HS-5 (cell line): Measurements from ENCODE around the gene KIF13A.
"Not testable (repeated sequence)": the region's sequence is repeated elsewhere in the genome, so short reads cannot be mapped to it uniquely, and the experiment has no call there.

Experiments used
- DNase-seq: peaks from one replicate; pipeline ENCODE4 v3.0.0-alpha.2; 2012; ENCODE audit warnings: low read depth

Gene KIF13A

DNA sequence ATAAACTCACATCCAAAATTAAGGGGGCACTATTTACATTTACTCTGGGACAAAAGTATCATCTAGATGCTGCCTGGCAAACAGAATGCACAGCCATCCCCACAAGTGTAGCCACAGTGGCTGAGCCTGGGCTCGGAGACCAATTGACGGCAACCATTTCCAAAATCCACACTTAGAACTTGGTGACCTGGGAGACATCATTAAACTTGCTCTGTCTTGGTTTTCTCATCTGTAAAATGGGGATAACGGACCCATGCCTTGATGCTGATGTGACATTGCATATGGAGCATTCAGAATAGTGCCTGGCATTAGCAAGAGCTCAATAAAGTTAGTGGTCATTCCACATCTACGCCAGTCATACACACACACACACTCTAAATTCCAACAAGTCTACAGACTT, 140.7 kb downstream of the KIF13A start:
- no peak for DNase-seq

DNA sequence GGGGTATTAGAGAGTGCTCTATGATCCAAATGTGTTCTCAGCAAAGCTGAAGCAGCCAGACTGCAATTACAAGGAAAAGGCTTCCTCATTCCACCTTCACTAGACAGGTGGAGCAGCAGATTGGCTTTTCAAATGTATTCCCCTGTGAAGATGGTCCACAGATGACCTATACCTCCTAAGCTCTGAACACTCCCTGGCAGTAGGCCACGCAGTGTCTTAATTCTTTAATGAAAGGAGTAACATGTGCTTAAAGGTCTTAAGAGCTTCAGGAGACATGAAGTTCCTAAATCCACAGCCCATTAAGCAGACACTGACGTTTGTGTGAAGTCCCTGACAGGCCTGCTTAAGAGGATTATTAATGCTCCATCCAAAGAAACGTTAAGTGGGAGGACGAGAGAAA, 141.8 kb downstream of the KIF13A start:
- DNase-seq = no peak

DNA sequence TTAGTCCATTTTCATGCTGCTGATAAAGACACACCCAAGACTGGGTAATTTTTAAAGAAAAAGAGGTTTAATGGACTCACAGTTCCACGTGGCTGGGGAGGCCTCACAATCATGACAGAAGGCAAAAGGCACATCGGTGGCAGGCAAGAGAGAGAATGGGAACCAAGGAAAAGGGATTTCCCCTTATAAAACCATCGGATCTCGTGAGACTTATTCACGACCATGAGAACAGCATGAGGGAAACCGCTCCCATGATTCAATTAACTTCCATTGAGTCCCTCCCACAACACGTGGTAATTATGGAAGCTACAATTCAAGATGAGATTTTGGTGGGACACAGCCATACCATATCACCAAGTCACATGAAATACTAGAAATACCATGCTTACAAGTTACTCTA, 142.5 kb downstream of the KIF13A start:
- not testable (repeated sequence) for DNase-seq

DNA sequence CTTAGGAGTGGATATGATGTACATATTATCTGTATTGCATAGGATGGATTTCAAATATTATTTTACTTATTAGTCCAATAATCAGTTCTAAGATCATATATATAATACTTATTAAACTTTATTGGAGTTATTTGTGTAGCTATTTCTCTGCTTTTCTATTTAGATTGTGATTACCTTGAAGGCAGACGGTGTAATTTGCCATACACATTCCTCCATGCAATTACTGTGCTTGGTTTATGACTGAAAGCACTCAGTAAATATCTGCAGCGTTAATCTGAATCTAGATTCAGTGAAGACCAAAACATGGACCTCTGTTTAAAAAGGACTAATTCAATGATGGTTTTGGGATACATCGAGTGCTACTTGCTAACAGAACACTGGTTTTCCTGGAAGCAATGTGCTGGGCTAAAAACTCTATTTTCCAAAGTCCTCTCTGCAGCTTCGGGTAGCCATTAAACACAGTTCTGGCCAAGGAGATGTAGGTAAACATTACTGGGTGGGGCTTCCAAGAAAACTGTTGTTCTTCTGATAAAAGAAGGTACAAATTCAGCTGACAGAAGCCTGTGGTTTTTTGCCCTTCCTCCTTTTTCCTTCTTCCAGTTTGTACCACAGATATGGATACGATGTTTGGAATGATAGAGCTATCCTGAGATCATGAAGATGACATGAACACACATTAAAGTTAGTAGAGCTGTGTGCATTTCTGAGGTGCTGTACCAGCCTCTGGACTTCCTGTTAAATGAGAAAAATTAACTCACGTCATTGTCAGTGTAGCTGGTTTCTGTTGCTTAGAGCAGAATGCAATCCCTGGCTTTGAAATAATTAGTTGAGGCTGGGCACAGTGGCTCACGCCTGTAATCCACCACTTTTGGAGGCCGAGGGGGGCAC, 144.3 kb downstream of the KIF13A start:
- no peak for DNase-seq

DNA sequence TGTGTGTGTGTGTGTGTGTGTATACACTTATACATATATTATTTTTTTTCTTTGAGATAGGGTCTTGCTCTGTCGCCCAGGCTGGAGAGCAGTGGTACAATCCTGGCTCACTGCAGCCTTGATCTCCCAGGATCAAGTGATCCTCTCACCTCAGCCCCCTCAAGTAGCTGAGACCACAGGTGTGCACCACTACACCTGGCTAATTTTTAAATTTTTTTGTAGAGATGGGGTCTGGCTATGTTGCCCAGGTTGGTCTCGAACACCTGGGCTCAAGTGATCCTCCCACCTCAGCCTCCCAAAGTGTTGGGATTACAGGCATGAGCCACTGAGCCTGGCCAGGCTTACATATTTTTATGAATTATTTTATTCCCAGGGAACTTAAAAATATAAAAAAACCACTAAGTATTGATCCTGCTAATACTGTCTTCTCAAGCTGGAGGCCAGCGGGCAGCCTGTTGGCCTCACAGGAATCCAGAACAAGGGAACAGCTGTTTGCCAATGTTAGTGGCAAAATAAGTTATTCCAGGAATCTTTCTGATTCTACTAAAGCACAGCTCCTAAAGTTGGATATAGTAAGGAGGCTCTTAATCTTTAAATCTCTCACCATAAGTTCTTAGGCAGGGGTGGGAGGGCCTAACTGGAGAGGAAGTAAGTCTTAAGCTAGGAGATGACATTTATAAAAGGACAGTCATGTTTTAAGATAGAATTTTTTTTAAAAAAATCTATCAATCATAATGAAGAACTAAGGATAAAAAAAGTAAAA, 145.2 kb downstream of the KIF13A start:
- DNase-seq = no peak

DNA sequence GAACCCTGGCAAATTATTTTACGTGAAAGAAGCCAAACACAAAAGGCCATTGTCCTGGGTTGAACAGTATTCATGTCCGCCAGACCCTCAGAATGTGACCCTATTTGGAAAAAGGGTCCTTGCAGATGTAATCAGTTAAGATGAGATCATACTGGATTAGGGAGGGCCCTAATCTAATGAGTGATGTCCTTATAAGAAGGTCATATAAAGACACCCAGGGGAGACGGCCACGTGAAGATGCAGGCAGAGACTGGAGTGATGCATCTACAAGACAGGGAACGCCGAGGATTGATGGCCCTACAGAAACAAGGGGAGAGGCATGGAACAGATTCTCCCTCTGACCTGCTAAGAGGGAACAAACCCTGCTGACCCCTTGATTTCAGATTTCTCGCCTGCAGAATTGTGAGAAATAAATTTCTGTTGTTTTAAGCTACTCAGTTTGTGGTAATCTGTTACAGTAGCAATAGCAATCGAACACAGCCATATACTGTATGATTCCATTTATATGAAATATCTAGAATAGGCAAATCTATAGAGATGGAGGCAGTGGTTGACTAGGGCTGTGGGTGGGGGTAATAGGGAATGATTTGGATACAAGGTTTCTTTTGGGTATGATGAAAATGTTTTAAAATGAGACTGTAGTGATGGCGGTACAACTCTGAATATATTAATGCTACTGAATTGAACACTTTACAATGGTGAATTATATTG, 147.8 kb downstream of the KIF13A start:
- no peak for DNase-seq

DNA sequence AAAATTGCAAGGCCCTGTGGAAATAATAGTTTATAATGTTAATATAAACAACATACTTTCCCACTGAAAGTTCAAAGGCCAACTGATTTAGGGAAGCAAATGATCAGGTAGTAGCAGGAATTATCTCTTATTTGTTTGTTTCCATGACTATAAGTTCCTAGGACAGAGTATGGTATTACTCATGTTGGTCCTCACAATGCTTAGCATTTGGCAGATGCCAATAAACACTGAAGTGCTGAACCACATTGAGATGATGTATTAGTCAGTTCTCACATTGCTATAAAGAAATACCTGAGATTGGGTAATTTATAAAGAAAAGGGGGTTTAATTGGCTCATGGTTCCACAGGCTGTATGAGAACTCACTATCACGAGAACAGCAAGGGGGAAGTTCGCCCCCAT, 151.1 kb downstream of the KIF13A start:
- DNase-seq = no peak

DNA sequence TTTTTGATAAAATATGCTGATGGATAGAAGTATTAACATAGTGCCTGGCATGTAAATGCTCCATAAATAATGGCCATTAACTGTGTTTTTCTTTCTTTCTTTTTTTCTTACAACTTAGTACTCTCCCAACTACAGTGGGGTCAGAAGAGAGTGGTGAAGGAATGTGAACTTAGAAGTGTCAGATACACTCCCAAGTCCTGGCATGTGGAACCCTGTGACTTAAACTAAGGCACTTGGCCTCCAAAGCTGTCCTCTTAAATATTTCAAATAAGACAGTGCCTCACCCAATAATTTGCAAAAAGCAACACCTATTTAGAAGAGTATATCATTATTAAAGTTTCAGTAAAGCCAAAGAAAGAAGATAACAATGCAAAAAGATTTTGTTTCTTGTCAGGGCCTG, 151.7 kb downstream of the KIF13A start:
- no peak for DNase-seq

DNA sequence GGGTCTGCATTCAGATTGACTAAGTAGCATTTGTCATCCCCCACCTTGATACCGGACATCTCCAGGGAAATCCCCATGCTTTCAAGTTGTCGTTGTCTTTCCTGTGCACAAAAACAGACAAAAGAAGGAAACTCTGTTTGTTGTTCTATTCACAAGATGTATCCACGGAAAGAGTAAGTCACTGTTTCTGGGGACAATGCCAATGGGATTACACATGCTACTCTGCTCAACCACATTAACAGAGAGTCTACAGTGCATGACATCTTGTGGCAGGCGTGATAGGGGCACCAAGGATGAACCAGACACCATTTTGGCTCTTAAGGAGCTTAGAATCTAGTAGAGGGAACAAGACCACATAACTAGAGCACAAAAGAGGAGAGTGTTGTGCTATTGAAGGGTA, 156.3 kb downstream of the KIF13A start:
- no peak for DNase-seq

DNA sequence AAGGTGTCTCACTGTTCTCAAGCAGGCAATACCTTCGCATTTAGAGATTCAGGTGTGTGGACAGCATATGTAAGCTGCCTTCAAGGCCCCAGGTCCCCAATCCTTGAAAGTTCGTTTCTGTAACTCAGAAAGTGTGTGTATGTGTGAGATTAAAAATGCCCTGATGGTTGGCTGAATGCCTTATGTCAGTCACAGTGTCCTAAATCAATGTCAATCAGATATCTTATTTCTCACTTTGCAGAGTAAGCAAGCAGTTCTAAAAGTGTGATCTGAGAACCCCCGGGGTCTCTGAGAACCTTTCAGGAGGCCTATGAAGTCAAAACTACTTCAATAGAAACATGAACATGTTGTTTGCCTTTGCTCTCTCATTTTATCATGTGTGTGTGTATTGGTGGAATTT, 157.5 kb downstream of the KIF13A start:
- no peak for DNase-seq

DNA sequence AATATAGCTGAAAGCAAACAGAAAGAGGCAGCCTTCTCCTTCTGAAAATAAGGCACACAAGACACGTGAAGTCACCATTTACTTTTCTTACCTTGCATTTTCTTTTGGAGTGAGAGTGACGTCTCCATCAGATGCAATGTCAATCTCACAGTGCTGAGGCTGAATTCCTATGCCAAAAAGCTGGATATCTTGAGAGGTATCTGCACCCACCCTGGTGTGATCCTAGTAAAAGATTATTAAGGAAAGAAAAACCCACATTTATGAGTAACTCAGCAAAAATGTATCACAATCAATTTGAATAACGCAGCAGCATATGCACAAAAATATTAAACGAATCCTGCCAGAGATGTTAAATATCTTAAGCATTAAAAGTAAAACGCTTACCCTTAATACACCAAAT, 159.3 kb downstream of the KIF13A start:
- no peak for DNase-seq

DNA sequence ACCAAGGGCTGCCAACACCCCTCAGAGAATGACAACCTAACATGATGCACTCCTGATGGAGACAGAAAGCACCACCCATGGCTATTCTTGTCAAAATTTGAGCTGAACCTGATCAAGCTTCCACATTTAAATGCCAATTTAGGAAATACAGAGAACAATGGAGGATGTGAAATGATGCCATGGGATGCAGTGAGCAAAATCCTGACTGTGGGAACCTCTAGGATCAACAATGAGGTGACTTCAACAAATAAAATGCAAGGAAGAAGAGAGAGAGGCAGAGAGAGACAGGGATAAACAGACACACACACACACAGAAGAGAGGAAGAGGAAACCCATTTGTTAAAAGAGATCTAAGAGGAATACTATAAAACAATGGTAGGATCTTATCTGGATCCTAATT, 161.1 kb downstream of the KIF13A start:
- no peak for DNase-seq

DNA sequence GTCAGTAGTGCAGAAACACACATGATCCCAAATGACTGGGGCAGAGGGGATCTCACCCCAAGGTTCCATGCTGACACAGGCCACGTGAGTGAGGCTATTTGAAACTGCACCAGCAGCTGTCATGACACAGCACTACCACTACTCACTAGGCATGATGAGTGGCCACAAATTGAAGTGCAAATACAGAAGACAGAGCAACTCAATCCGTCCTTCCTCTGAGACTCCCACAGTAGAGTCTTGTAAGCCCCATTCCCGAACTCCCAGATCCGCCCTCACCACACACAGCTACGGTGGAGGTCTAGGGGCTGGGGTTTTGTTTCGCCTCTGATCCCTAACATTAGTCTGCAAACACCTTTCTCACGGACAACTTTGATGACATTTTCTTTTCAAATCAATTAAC, 167.4 kb downstream of the KIF13A start:
- DNase-seq = no peak

DNA sequence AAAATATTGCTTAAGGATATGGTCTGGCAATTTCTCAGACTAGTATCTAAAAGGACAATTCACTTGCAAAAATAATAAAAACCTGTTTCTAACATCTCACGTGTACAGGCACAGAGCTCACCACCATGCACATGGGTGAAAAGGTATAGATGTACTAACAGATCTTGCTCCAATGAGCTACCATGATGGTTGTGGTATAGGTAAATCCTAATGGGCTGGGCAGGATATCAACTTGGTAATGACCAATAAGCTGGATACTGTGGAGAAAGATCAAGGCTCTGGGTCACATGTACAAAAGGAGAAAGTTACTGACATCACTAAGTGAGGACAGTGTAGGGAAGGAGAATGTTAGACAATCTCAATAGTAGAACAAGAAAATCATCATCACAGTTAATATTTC, 169.7 kb downstream of the KIF13A start:
- no peak for DNase-seq

DNA sequence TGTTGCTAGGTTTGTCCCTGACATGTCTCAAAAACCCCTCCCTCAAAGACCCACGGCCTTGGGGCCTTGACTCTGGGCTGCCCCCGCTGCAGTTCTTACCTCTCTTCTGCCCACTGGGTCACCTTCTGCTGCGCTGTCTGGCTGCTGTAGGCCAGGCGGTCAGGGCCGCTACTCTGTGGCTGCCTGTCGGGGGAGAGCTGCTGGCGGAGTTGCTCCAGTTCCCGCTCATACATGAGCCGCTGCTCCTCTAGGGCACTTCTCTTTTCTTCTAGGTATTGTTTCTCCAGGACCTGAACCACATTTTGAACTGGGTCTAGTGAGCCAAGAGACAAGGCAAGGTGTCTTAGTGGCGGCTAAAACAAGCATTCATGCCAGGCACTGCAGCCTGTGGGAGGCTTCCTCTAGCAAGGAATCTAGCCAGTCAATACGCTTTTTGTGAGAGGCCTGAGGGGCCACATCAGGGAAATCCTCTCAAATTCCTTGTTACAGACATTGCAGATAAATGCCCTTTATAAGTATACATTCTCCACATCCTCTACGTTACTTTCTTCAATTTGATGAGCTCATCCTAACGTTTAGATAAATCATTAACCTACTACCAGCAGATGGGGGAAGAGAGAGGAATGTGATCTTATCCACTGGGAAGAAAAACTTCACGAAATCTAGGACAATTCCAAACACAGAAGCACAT, 170.4 kb downstream of the KIF13A start:
- DNase-seq = no peak

DNA sequence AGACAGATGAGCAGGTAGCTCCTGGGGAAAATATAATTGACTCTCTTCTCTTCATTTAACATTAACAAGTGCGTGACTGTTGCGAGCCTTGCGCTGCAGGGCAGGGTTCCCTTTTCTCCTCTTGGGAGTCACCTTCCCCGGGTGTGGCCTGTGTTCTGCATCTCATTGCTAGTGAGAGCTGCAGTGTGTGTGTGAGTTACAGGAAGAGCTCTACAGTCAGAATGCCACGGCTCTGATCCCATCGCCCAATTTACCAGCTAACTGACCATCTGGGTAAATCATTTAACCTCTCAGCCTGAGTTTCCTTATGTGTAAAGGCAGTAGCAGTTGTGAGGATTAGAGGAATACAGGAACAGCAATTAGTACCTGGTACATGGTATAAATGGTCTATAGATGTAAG, 173.9 kb downstream of the KIF13A start:
- no peak for DNase-seq

DNA sequence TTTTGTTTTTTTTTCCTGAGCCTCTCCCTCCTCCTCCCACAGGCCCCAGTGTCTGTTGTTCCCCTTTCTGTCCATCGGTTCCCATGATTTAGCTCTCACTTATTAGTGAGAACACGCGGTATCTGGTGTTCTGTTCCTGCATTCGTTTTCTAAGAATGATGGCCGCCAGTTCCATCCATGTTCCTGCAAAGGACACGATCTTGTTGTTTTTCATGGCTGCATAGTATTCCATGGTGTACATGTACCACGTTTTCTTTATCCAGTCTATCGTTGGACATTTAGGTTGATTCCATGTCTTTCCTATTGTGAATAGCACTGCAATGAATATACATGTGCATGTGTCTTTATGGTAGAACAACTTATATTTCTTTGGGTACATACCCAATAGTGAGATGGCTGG, 175.1 kb downstream of the KIF13A start:
- no peak for DNase-seq

DNA sequence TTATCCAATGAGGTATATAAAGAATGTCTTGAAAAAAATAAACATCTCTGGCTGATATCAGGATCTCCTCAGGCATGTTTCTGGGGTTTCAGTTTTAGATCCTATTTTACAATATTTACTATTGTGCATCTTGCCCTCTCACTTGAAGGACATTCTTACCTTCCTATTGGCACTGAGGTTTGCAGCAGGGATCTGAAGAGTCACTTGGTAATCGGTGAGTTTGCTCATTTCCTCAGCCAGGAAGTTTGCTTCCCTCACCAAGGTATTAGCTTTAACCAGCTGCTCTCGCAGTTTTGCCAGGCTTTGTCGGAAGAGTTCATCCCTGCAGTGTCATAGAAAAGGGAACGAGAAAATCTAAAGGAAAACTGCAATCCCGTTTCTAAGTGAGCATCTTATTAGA, 178.8 kb downstream of the KIF13A start:
- no peak for DNase-seq

DNA sequence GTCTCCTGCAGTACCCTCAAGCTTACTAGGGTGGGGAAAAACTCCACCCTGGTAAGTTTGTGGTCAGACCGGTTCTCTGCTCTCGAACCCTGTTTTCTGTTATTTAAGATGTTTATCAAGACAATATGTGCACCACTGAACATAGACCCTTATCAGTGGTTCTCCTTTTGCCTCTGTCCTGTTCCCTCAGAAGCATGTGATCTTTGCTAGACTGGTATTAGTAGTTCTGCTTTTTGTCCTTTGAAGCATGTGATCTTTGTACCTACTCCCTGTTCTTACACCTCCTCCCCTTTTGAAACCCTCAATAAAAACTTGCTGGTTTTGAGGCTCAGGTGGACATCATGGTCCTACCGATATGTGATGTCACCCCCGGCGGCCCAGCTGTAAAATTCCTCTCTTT, 180.0 kb downstream of the KIF13A start:
- DNase-seq = not testable (repeated sequence)

DNA sequence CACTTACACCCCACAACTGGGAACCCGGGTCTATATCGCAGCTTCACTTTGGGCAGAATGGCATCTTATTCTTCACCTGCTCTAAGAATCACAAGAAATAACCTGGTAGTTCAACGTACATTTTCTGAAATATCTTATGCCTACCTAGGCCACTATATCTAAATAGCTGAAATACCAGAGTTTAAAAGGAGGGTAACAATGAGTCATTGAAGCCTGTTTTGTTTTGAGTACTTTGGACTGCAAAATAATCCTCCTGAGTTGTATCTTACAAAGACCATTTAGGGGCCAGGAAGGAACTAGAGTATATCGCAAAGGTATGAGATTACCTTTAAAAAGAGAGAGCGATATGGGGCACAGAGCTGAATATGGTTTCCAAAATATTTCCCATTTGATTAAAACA, 184.0 kb downstream of the KIF13A start:
- DNase-seq = no peak

DNA sequence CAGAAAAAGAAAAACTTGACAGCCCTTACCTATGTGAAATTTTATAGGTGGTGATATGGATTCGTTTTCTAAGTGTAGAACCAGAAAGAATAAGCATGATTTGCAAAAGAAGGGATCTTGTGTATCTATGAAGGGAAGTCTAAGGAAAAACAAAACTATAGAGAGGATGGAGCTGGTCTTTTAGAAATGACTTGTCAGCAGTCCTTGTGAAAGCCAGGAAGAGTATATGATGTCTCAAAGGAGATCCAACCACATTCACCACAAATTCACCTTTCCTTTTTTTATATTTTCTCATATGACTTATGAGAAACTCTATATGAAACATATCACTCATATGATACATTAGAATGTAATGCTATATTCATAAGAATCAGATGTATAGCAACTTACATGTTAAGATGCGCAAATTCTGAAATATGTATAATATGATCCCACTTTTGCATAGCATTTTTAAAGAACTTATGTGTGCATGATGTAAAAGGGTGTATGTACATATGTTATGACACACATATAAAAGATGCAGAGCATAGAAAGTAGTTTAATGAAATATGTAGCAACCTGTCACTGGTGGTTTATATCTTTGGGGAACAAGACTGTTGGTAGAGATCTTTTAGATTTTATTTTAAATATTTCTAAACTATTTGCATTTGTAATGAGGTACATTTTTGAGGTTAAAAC, 188.8 kb downstream of the KIF13A start:
- DNase-seq = no peak

DNA sequence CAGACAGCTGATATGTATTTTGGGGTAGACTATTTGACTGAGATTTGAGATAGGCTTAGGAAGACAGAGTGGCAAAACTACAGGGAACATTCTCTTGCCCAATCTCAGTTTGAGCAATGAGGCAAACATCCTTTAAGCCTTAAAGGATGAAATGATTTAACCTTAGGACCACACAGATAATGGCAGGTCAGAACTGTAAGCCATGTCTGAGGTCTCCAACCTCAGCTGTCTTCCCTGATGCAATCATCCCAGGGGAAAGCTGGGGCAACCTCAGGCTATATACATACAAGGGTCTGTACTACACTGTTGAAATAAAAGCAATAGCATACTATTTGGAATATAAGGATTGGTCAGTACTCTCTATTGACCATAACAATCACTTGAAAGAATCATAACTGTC, 196.9 kb downstream of the KIF13A start:
- DNase-seq = no peak
